Measurements from ENCODE around the gene REL.
"Not testable (repeated sequence)": the region's sequence is repeated elsewhere in the genome, so short reads cannot be mapped to it uniquely, and the experiment has no call there.

Gene REL

DNA sequence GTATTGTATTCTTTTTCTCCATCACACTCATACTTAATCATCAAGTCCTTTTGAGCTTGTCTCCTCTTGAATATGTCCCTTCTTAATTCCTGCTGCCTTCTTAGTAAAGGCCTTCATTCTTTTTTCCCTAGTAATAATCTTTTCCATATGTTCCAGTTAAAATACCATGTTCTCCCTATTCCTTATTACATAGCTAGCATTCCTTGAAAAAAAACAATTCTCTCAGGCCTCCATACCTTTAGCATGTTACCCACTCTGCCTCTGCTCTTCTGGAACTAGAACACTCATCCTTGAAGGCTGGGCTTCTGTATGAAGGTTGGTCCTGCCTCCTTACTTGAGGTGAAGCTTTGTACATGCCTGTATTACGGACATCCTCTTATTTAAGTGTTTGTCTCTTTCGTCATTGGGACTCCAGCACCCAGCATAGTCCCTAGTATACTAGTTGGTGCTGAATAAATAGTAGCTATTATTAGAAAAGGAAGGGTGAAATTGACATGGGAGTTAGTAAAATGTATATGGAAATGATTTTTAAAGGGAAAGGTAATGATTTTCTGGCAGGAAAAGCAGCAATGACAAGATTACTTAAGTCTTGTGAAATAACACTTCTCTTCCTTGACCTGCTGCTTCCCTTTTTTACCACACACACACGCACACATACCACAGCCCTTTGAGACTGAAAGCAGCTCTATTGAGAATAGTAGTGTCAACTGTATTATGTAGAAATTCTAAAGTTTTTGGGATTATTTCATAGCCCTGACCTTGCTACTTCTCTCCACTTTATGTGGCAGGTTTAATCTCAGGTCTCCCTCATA is 45.6 kb downstream of the REL start:
- Histone ChIP-seq H3K9me3 (ENCODE audit: control insufficient read depth, low read depth, low read length) (no peaks in the 10 kb centered on the region), H3K9ac (ENCODE audit: low read length) (no peak overlapping the region), H3K27me3 (ENCODE audit: control insufficient read depth, insufficient read depth, low read length) (no peaks in the 10 kb centered on the region), H3K36me3 (ENCODE audit: control insufficient read depth, low read depth, low read length) (no peaks in the 10 kb centered on the region), H3K4me1 (ENCODE audit: control insufficient read depth, low read depth, low read length) (peaks cover 5% of the 10 kb centered on the region), H3K4me3 (ENCODE audit: low read length) (no peak overlapping the region), H3K27ac (ENCODE audit: low read length) (no peak overlapping the region)

DNA sequence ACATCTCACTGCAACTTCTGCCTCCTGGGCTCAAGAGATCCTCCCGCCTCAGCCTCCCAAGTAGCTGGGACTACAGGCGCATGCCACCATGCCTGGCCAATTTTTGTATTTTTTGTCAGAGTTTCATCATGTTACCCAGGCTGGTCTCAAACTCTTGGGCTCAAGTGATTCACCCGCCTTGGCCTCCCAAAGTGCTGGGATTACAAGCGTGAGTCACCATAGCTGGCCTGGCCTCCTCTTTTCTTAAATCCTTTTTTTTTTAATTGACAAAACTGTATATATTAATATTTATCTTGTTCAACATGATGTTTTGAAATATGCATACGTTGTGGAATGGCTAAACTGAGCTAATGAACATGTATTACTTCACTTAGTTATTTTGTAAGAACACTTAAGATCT is 50.7 kb downstream of the REL start:
- H3K27me3 ChIP-seq (ENCODE audit: control insufficient read depth, insufficient read depth, low read length); H3K9ac ChIP-seq (ENCODE audit: low read length); H3K27ac ChIP-seq (ENCODE audit: low read length); H3K36me3 ChIP-seq (ENCODE audit: control insufficient read depth, low read depth, low read length); H3K9me3 ChIP-seq (ENCODE audit: control insufficient read depth, low read depth, low read length); H3K4me3 ChIP-seq (ENCODE audit: low read length); H3K4me1 ChIP-seq (ENCODE audit: control insufficient read depth, low read depth, low read length): not testable (repeated sequence)

DNA sequence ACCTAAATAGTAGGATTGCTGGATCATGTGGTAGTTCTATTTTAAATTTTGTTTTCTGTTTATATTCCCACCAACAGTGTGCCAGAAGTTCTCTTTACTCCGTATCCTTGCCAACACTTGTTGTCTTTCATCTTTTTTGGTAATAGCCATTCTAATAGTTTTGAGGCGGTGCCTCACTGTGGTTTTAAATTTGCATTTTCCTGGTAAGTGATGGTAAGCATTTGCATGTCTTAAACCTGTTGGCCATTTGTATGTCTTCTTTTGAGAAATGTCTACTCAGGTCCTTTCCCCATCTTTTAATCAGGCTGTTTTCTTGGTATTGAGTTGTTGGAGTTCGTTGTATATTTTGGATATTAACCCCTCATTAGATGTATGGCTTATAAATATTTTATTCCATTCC is 51.6 kb downstream of the REL start:
- Histone ChIP-seq H3K4me1 (ENCODE audit: control insufficient read depth, low read depth, low read length) (no peaks in the 10 kb centered on the region), H3K27ac (ENCODE audit: low read length) (no peak overlapping the region), H3K9ac (ENCODE audit: low read length) (no peak overlapping the region), H3K4me3 (ENCODE audit: low read length) (no peak overlapping the region), H3K9me3 (ENCODE audit: control insufficient read depth, low read depth, low read length) (no peaks in the 10 kb centered on the region), H3K27me3 (ENCODE audit: control insufficient read depth, insufficient read depth, low read length) (no peaks in the 10 kb centered on the region), H3K36me3 (ENCODE audit: control insufficient read depth, low read depth, low read length) (no peaks in the 10 kb centered on the region)

DNA sequence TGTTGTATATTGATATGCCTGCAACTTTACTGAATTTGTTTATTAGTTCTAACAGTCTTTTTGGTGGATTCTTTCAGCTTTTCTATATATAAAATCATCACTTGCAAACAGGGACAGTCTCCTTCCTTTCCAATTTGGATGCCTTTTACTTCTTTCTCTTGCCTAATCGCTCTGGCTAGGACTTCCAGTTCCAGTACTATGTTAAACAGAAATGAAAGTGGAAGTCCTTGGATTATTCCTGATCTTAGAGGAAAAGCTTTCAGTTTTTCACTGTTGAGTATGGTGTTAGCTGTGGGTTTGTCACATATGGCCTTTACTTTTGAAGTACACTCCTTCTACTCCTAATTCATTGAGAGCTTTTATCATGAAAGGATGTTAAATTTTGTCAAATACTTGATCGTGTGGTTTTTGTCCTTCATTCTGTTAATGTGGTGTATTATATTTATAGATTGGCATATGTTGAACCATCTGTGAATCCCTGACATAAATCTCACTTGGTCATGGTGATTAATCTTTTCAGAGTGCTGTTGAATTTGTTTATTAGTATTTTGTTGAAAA is 52.9 kb downstream of the REL start:
- no peak overlapping the region for H3K4me3 ChIP-seq (ENCODE audit: low read length)

DNA sequence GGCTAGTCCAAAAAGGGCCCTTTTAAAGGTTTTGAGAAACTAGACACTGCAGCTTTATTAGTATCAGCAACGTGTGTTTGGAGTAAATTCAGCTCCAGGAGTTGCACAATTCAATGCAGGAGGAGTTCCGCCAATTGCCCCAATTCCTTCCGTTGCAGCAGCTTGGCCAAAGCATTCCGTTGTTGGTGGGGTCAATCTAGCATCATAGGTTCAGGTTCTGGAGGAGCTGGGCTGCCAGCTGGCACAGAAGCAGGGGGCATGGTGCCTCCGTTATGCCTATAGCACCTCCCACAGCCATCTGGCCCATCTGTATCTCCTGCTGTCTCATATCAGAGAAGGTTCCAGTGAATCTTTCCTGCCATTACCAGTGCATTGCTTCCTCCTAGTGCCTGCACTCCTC is 55.4 kb downstream of the REL start:
- Histone ChIP-seq H3K4me3 (ENCODE audit: low read length) (no peak overlapping the region), H3K36me3 (ENCODE audit: control insufficient read depth, low read depth, low read length) (no peaks in the 10 kb centered on the region), H3K4me1 (ENCODE audit: control insufficient read depth, low read depth, low read length) (no peaks in the 10 kb centered on the region), H3K27ac (ENCODE audit: low read length) (no peak overlapping the region), H3K9me3 (ENCODE audit: control insufficient read depth, low read depth, low read length) (no peaks in the 10 kb centered on the region), H3K27me3 (ENCODE audit: control insufficient read depth, insufficient read depth, low read length) (no peaks in the 10 kb centered on the region), H3K9ac (ENCODE audit: low read length) (no peak overlapping the region)

More for the DNA sequence above, 52.9 kb downstream of the REL start:
- Histone ChIP-seq H3K27ac (ENCODE audit: low read length) (no peak overlapping the region), H3K27me3 (ENCODE audit: control insufficient read depth, insufficient read depth, low read length) (no peaks in the 10 kb centered on the region), H3K4me1 (ENCODE audit: control insufficient read depth, low read depth, low read length) (no peaks in the 10 kb centered on the region), H3K36me3 (ENCODE audit: control insufficient read depth, low read depth, low read length) (no peaks in the 10 kb centered on the region), H3K9ac (ENCODE audit: low read length) (no peak overlapping the region), H3K9me3 (ENCODE audit: control insufficient read depth, low read depth, low read length) (no peaks in the 10 kb centered on the region)

GRCh38 chr2:60938301-60938700 is 56.9 kb downstream of the REL start:
- no peak overlapping the region for H3K4me3 ChIP-seq (ENCODE audit: low read length)
- no peaks in the 10 kb centered on the region for H3K4me1 ChIP-seq (ENCODE audit: control insufficient read depth, low read depth, low read length)
- no peaks in the 10 kb centered on the region for H3K27me3 ChIP-seq (ENCODE audit: control insufficient read depth, insufficient read depth, low read length)
- no peaks in the 10 kb centered on the region for H3K9me3 ChIP-seq (ENCODE audit: control insufficient read depth, low read depth, low read length)
- H3K27ac ChIP-seq (ENCODE audit: low read length): no peak overlapping the region
- no peak overlapping the region for H3K9ac ChIP-seq (ENCODE audit: low read length)
- no peaks in the 10 kb centered on the region for H3K36me3 ChIP-seq (ENCODE audit: control insufficient read depth, low read depth, low read length)

- Histone ChIP-seq H3K9ac (ENCODE audit: low read length) (no peak overlapping the region), H3K27ac (ENCODE audit: low read length) (no peak overlapping the region), H3K4me1 (ENCODE audit: control insufficient read depth, low read depth, low read length) (no peaks in the 10 kb centered on the region), H3K36me3 (ENCODE audit: control insufficient read depth, low read depth, low read length) (no peaks in the 10 kb centered on the region), H3K9me3 (ENCODE audit: control insufficient read depth, low read depth, low read length) (no peaks in the 10 kb centered on the region), H3K4me3 (ENCODE audit: low read length) (no peak overlapping the region), H3K27me3 (ENCODE audit: control insufficient read depth, insufficient read depth, low read length) (no peaks in the 10 kb centered on the region)
Observed at GRCh38 chr2:60939622-60940021, 58.2 kb downstream of the REL start.

GRCh38 chr2:60945341-60945740 is 64.0 kb downstream of the REL start:
- no peak overlapping the region for H3K4me3 ChIP-seq (ENCODE audit: low read length)
- no peaks in the 10 kb centered on the region for H3K9me3 ChIP-seq (ENCODE audit: control insufficient read depth, low read depth, low read length)
- H3K27ac ChIP-seq (ENCODE audit: low read length): no peak overlapping the region
- no peak overlapping the region for H3K9ac ChIP-seq (ENCODE audit: low read length)
- no peaks in the 10 kb centered on the region for H3K4me1 ChIP-seq (ENCODE audit: control insufficient read depth, low read depth, low read length)
- H3K36me3 ChIP-seq (ENCODE audit: control insufficient read depth, low read depth, low read length): no peaks in the 10 kb centered on the region
- H3K27me3 ChIP-seq (ENCODE audit: control insufficient read depth, insufficient read depth, low read length): no peaks in the 10 kb centered on the region

DNA sequence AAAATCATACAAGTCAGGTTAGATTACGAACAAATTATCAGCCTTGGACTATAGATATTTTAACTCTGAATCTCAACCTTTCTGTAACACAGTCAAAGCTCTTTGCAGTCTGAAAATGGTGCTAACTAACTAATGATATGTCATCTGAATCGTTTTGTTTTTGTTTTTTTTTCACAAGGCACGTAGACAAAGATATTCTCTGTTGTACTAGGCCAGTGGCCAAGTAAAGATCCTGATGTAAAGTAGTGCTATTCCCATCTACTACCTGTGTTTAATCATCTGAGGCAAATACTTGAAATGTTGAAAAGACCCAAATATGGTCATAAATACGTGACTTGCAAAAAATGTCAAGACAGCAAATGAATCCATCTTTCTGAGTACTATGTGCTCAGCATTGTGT is 65.7 kb downstream of the REL start:
- no peak overlapping the region for H3K27ac ChIP-seq (ENCODE audit: low read length)
- no peaks in the 10 kb centered on the region for H3K9me3 ChIP-seq (ENCODE audit: control insufficient read depth, low read depth, low read length)
- H3K9ac ChIP-seq (ENCODE audit: low read length): no peak overlapping the region
- no peak overlapping the region for H3K4me3 ChIP-seq (ENCODE audit: low read length)
- H3K4me1 ChIP-seq (ENCODE audit: control insufficient read depth, low read depth, low read length): no peaks in the 10 kb centered on the region
- H3K36me3 ChIP-seq (ENCODE audit: control insufficient read depth, low read depth, low read length): no peaks in the 10 kb centered on the region
- no peaks in the 10 kb centered on the region for H3K27me3 ChIP-seq (ENCODE audit: control insufficient read depth, insufficient read depth, low read length)

DNA sequence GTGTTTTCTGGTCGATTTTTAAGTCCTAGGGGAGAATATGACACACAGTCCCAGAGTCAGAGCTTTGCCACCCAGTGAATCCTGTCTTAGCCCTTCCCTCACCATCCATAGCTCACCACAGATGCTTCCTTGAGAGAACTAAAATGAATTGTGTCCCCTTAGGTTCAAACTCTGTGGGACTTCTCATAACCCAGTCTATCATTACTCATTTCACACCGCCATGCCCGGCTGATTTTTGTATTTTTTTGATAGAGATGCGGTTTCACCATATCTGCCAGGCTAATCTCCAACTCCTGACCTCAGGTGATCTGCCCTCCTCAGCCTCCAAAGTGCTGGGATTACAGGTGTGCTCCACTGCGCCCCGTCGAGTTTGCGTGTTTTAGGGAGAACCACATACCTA is 66.8 kb downstream of the REL start:
- no peak overlapping the region for H3K9ac ChIP-seq (ENCODE audit: low read length)
- H3K4me1 ChIP-seq (ENCODE audit: control insufficient read depth, low read depth, low read length): no peaks in the 10 kb centered on the region

GRCh38 chr2:60948926-60949579 is 67.7 kb downstream of the REL start:
- Histone ChIP-seq H3K36me3 (ENCODE audit: control insufficient read depth, low read depth, low read length) (no peaks in the 10 kb centered on the region), H3K9ac (ENCODE audit: low read length) (no peak overlapping the region), H3K27me3 (ENCODE audit: control insufficient read depth, insufficient read depth, low read length) (no peaks in the 10 kb centered on the region), H3K4me1 (ENCODE audit: control insufficient read depth, low read depth, low read length) (no peaks in the 10 kb centered on the region), H3K4me3 (ENCODE audit: low read length) (no peak overlapping the region), H3K9me3 (ENCODE audit: control insufficient read depth, low read depth, low read length) (no peaks in the 10 kb centered on the region), H3K27ac (ENCODE audit: low read length) (no peak overlapping the region)

More for the DNA sequence above, 66.8 kb downstream of the REL start:
- Histone ChIP-seq H3K36me3 (ENCODE audit: control insufficient read depth, low read depth, low read length) (no peaks in the 10 kb centered on the region), H3K9me3 (ENCODE audit: control insufficient read depth, low read depth, low read length) (no peaks in the 10 kb centered on the region), H3K27ac (ENCODE audit: low read length) (no peak overlapping the region), H3K4me3 (ENCODE audit: low read length) (no peak overlapping the region), H3K27me3 (ENCODE audit: control insufficient read depth, insufficient read depth, low read length) (no peaks in the 10 kb centered on the region)

- Histone ChIP-seq H3K9me3 (ENCODE audit: control insufficient read depth, low read depth, low read length) (no peaks in the 10 kb centered on the region), H3K4me1 (ENCODE audit: control insufficient read depth, low read depth, low read length) (no peaks in the 10 kb centered on the region), H3K36me3 (ENCODE audit: control insufficient read depth, low read depth, low read length) (no peaks in the 10 kb centered on the region), H3K27ac (ENCODE audit: low read length) (no peak overlapping the region), H3K27me3 (ENCODE audit: control insufficient read depth, insufficient read depth, low read length) (no peaks in the 10 kb centered on the region), H3K9ac (ENCODE audit: low read length) (no peak overlapping the region), H3K4me3 (ENCODE audit: low read length) (no peak overlapping the region)
Observed at GRCh38 chr2:60954139-60954538, 72.8 kb downstream of the REL start.
